Mesendoderm (in vitro differentiated cells): ENCODE results near the gene RCSD1.
"Not testable (repeated sequence)": the region's sequence is repeated elsewhere in the genome, so short reads cannot be mapped to it uniquely, and the experiment has no call there.

ENCODE experiments used
- DNase-seq: peaks from one replicate; pipeline ENCODE4 v3.0.0; 2013
- H2AK5ac ChIP-seq: 2 replicates; pipeline ENCODE4 v1.6.1; 2013; ENCODE audit warnings: low read length, inconsistent platforms
- H2BK120ac ChIP-seq: 2 replicates; pipeline ENCODE4 v1.6.1; 2013; ENCODE audit warnings: low read depth, mild to moderate bottlenecking, low read length, moderate library complexity, mixed read lengths
- H2BK15ac ChIP-seq: replicated peaks from 2 replicates; pipeline ENCODE4 v1.6.1; 2013; ENCODE audit warnings: low read depth, mild to moderate bottlenecking, moderate library complexity
- H2BK5ac ChIP-seq: 2 replicates; pipeline ENCODE4 v1.6.1; 2013; ENCODE audit warnings: low read length, inconsistent platforms
- H3K18ac ChIP-seq: 2 replicates; pipeline ENCODE4 v1.6.1; 2013; ENCODE audit warnings: mild to moderate bottlenecking, low read length, mixed read lengths
- H3K23ac ChIP-seq: one replicate; pipeline ENCODE4 v1.6.1; 2013; ENCODE audit warnings: low read length
- H3K27ac ChIP-seq: 2 replicates; pipeline ENCODE4 v1.5.1; 2013; ENCODE audit warnings: low read depth, mild to moderate bottlenecking, inconsistent platforms, low read length, moderate library complexity
- H3K27me3 ChIP-seq: 2 replicates; pipeline ENCODE4 v1.6.1; 2013; ENCODE audit warnings: low read length, control low read depth, mild to moderate bottlenecking, inconsistent platforms; ENCODE audit not compliant: insufficient read depth, poor library complexity
- H3K36me3 ChIP-seq: 2 replicates; pipeline ENCODE4 v1.6.1; 2013; ENCODE audit warnings: low read length, inconsistent platforms; ENCODE audit not compliant: control insufficient read depth, insufficient read depth
- H3K4ac ChIP-seq: one replicate; pipeline ENCODE4 v1.6.1; 2013; ENCODE audit warnings: low read depth, mild to moderate bottlenecking, low read length, moderate library complexity
- H3K4me1 ChIP-seq: 2 replicates; pipeline ENCODE4 v1.6.1; 2013; ENCODE audit warnings: low read depth, low read length, inconsistent platforms; ENCODE audit not compliant: control insufficient read depth
- H3K4me2 ChIP-seq: 2 replicates; pipeline ENCODE4 v1.6.1; 2013; ENCODE audit warnings: low read length
- H3K4me3 ChIP-seq: 2 replicates; pipeline ENCODE4 v1.5.1; 2013; ENCODE audit warnings: mild to moderate bottlenecking, low read length
- H3K56ac ChIP-seq: one replicate; pipeline ENCODE4 v1.6.1; 2013; ENCODE audit warnings: low read length
- H3K79me1 ChIP-seq: 2 replicates; pipeline ENCODE4 v1.6.1; 2013; ENCODE audit warnings: low read length, inconsistent platforms
- H3K79me2 ChIP-seq: 2 replicates; pipeline ENCODE4 v1.6.1; 2013; ENCODE audit warnings: mild to moderate bottlenecking, low read length; ENCODE audit not compliant: control insufficient read depth, insufficient read depth
- H3K9ac ChIP-seq: 2 replicates; pipeline ENCODE4 v1.6.1; 2013; ENCODE audit warnings: low read length, inconsistent platforms
- H4K5ac ChIP-seq: one replicate; pipeline ENCODE4 v1.6.1; 2013; ENCODE audit warnings: low read length
- H4K8ac ChIP-seq: one replicate; pipeline ENCODE4 v1.6.1; 2013; ENCODE audit warnings: low read depth, mild to moderate bottlenecking, control low read depth, low read length, moderate library complexity
- WGBS: extraction: QIAGEN DNeasy Blood & Tissue Kit; methylation state at CpG from one replicate; pipeline ENCODE4 v1.1.7; 2013; ENCODE audit warnings: low lambda C conversion rate, missing lambda C conversion rate; ENCODE audit not compliant: insufficient coverage; ENCODE audit errors: extremely low coverage; 5-methylcytosine and 5-hydroxymethylcytosine counted together

The RCSD1 gene

DNA sequence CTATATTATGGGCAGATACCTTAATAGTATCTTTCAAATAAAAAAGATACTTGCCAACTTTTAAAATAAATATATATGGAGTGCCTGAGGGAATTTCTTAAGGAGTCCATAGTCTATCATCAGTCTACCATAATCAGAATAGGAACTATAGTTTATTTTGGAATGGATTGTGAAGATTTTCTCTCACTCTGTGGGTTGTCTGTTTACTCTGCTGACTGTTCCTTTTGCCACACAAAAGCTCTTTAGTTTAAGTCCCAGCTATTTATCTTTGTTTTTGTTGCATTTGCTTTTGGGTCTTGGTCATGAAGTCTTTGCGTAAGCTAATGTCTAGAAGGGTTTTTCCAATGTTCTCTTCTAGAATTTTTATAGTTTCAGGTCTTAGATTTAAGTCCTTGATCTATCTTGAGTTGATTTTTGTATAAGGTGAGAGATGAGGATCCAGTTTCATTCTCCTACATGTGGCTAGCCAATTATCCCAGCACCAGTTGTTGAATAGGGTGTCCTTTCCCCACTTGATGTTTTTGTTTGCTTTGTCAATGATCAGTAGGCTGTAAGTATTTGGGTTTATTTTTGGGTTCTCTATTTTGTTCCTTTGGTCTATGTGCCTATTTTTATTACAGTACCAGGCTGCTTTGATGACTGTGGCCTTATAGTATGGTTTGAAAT is 112.5 kb downstream of the RCSD1 start:
- H3K4me2 ChIP-seq, H3K56ac ChIP-seq, H2BK5ac ChIP-seq, H4K5ac ChIP-seq, H2BK15ac ChIP-seq, H3K27me3 ChIP-seq, H3K18ac ChIP-seq, H3K4ac ChIP-seq, H4K8ac ChIP-seq, H2AK5ac ChIP-seq, H3K23ac ChIP-seq, H3K4me1 ChIP-seq, H3K9ac ChIP-seq, H3K27ac ChIP-seq, DNase-seq, H3K4me3 ChIP-seq, H3K36me3 ChIP-seq, H2BK120ac ChIP-seq: not testable (repeated sequence)
- no CpG with 5 or more reads among the region's 1 CpG for WGBS
- Histone ChIP-seq H3K79me1 (peaks cover 19% of the 10 kb centered on the region), H3K79me2 (peaks cover 73% of the 10 kb centered on the region)

- H3K23ac ChIP-seq: no peak overlapping the region
- H3K27me3 ChIP-seq: no peaks in the 10 kb centered on the region
- H2BK15ac ChIP-seq: no peak overlapping the region
- H3K36me3 ChIP-seq: no peaks in the 10 kb centered on the region
- no peak overlapping the region for H3K56ac ChIP-seq
- no peak overlapping the region for H2BK120ac ChIP-seq
- no peak overlapping the region for H3K4ac ChIP-seq
- H4K5ac ChIP-seq: no peak overlapping the region
- H3K4me3 ChIP-seq: no peak overlapping the region
- no peak overlapping the region for H3K27ac ChIP-seq
- no peak overlapping the region for H2AK5ac ChIP-seq
- no peak overlapping the region for H2BK5ac ChIP-seq
- H3K9ac ChIP-seq: no peak overlapping the region
- H3K79me2 ChIP-seq: peaks cover 64% of the 10 kb centered on the region
- H3K18ac ChIP-seq: no peak overlapping the region
- no peak for DNase-seq
- H3K79me1 ChIP-seq: peaks cover 15% of the 10 kb centered on the region
- H3K4me1 ChIP-seq: no peaks in the 10 kb centered on the region
- no CpG with 5 or more reads among the region's 3 CpGs for WGBS
- H3K4me2 ChIP-seq: no peak overlapping the region
- no peak overlapping the region for H4K8ac ChIP-seq
These were observed 114.9 kb downstream of the RCSD1 start for GRCh38 chr1:167744901-167745300.

DNA sequence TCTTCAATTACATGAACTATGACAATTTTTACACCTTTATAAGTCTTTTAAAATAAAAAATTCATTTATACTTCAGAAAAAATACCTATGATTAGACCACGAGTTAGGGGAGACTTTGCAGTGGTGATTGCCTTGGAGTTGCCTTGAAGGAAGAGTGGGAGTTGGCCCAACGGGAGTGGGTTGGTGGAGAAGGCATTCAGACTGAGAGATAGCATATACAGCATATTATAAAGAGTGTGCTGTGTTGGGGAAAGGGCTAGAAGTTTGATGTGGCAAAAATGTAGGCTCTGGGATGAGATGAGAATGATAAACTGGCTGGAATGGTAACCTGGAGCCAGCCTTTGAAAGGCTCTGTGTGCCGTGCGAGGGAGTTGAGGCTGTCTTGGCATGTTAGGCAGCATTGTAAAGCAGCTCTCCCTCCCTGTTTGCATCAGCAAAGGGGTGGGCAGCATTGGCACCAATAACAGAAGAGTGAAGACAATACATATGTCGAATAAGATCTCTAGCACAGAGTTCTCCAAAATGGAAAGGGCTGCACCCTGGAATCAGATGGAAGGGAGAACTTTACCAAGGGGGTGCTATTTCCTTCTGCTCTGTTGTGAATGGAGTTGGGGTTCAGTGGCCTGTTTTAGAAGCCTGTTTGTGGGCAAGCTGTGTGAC is 116.1 kb downstream of the RCSD1 start:
- no peaks in the 10 kb centered on the region for H3K36me3 ChIP-seq
- H2BK15ac ChIP-seq: no peak overlapping the region
- peak overlapping the region; percentile 17 for H3K56ac ChIP-seq
- no peak overlapping the region for H3K4me3 ChIP-seq
- no peak overlapping the region for H3K4ac ChIP-seq
- H2AK5ac ChIP-seq: no peak overlapping the region
- no peak overlapping the region for H3K23ac ChIP-seq
- no peaks in the 10 kb centered on the region for H3K27me3 ChIP-seq
- no peak overlapping the region for H3K27ac ChIP-seq
- H3K4me2 ChIP-seq: no peak overlapping the region
- no peak overlapping the region for H4K5ac ChIP-seq
- no peak overlapping the region for H4K8ac ChIP-seq
- no peak overlapping the region for H3K9ac ChIP-seq
- H2BK120ac ChIP-seq: no peak overlapping the region
- no peaks in the 10 kb centered on the region for H3K4me1 ChIP-seq
- H3K79me1 ChIP-seq: peaks cover 13% of the 10 kb centered on the region
- no peak overlapping the region for H2BK5ac ChIP-seq
- DNase-seq: no peak
- peaks cover 55% of the 10 kb centered on the region for H3K79me2 ChIP-seq
- no CpG with 5 or more reads among the region's 5 CpGs for WGBS
- H3K18ac ChIP-seq: no peak overlapping the region

- no peak overlapping the region for H3K18ac ChIP-seq
- H3K23ac ChIP-seq: no peak overlapping the region
- no peak overlapping the region for H3K4me3 ChIP-seq
- peaks cover 49% of the 10 kb centered on the region for H3K79me2 ChIP-seq
- H3K4ac ChIP-seq: no peak overlapping the region
- peaks cover 13% of the 10 kb centered on the region for H3K79me1 ChIP-seq
- H3K27ac ChIP-seq: no peak overlapping the region
- H3K4me2 ChIP-seq: no peak overlapping the region
- H3K36me3 ChIP-seq: no peaks in the 10 kb centered on the region
- DNase-seq: no peak
- H2BK15ac ChIP-seq: no peak overlapping the region
- H3K56ac ChIP-seq: no peak overlapping the region
- no peaks in the 10 kb centered on the region for H3K27me3 ChIP-seq
- WGBS: no CpG with 5 or more reads among the region's 7 CpGs
- H4K5ac ChIP-seq: no peak overlapping the region
- no peaks in the 10 kb centered on the region for H3K4me1 ChIP-seq
- H2BK5ac ChIP-seq: no peak overlapping the region
- H4K8ac ChIP-seq: no peak overlapping the region
- H2AK5ac ChIP-seq: no peak overlapping the region
- no peak overlapping the region for H3K9ac ChIP-seq
- no peak overlapping the region for H2BK120ac ChIP-seq
These were observed 117.1 kb downstream of the RCSD1 start for GRCh38 chr1:167746988-167747655.

DNA sequence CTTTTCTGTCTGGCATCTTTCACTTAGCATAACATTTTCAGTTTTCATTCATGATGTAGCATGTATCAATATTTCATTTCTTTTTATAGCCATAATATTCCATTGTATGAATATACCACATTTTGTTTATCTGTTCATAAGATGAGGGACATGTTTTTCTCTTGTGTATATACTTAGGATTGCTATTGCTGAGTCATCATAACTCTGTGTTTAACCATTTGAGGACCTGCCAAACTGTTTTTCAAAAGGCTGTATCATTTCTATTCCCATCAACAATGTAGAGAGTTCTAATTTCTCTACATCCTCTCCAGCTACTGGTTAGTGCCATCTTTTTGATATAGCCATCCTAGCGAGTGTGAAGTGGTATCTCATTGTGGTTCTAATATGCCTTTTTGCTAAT is 118.0 kb downstream of the RCSD1 start:
- Histone ChIP-seq H3K9ac (no peak overlapping the region), H2BK5ac (no peak overlapping the region), H3K4ac (no peak overlapping the region), H4K8ac (no peak overlapping the region), H3K36me3 (no peaks in the 10 kb centered on the region), H3K4me1 (no peaks in the 10 kb centered on the region), H2BK120ac (no peak overlapping the region), H3K56ac (no peak overlapping the region), H4K5ac (no peak overlapping the region), H3K4me3 (no peak overlapping the region), H3K4me2 (no peak overlapping the region), H3K79me2 (peaks cover 53% of the 10 kb centered on the region), H2AK5ac (no peak overlapping the region), H3K23ac (no peak overlapping the region), H2BK15ac (no peak overlapping the region), H3K18ac (no peak overlapping the region), H3K79me1 (peaks cover 20% of the 10 kb centered on the region), H3K27ac (no peak overlapping the region), H3K27me3 (no peaks in the 10 kb centered on the region)
- no peak for DNase-seq
- no CpG with 5 or more reads among the region's 1 CpG for WGBS
